Smooth muscle cell (in vitro differentiated cells): ENCODE results near the gene FABP7. TPM values are rescaled to one million over a fixed set of nuclear protein-coding genes. Genes with fewer than 3 reads are reported as not detected.
"Not testable (repeated sequence)": the region's sequence is repeated elsewhere in the genome, so short reads cannot be mapped to it uniquely, and the experiment has no call there.

Experiments
- DNase-seq: peaks from one replicate; lab custom pipeline; 2025; ENCODE audit not compliant: unreplicated experiment; lab: John Stamatoyannopoulos, UW
- H2AFZ ChIP-seq: fragments of 200-600 bp; sonication (generic); 2 replicates; pipeline ENCODE4 v1.6.0; 2016; ENCODE audit warnings: antibody characterized with exemption, low read depth, mild to moderate bottlenecking
- H3F3A ChIP-seq: fragments of 200-600 bp; sonication (generic); 2 replicates; pipeline ENCODE4 v1.6.0; 2017; ENCODE audit warnings: antibody characterized with exemption, low read depth
- H3K27ac ChIP-seq: fragments of 200-600 bp; sonication (generic); 2 replicates; pipeline ENCODE4 v1.5.1; 2016; ENCODE audit warnings: low read depth, mild to moderate bottlenecking
- H3K27me3 ChIP-seq: fragments of 200-600 bp; sonication (generic); 2 replicates; pipeline ENCODE4 v1.6.1; 2016; ENCODE audit warnings: low read depth, mild to moderate bottlenecking
- H3K36me3 ChIP-seq: fragments of 200-600 bp; sonication (generic); 2 replicates; pipeline ENCODE4 v1.5.1; 2016; ENCODE audit warnings: low read depth
- H3K4me1 ChIP-seq: fragments of 200-600 bp; sonication (generic); 2 replicates; pipeline ENCODE4 v1.5.1; 2016; ENCODE audit warnings: low read depth
- H3K4me2 ChIP-seq: fragments of 200-600 bp; sonication (generic); 2 replicates; pipeline ENCODE4 v1.6.0; 2016; ENCODE audit warnings: mild to moderate bottlenecking
- H3K4me3 ChIP-seq: fragments of 200-600 bp; sonication (generic); 2 replicates; pipeline ENCODE4 v1.5.1; 2016; ENCODE audit warnings: mild to moderate bottlenecking
- H3K79me2 ChIP-seq: fragments of 200-600 bp; sonication (generic); 2 replicates; pipeline ENCODE4 v1.6.0; 2016; ENCODE audit warnings: low read depth, mild to moderate bottlenecking
- H3K9ac ChIP-seq: fragments of 200-600 bp; sonication (generic); 2 replicates; pipeline ENCODE4 v1.6.0; 2016; ENCODE audit warnings: low read depth
- H3K9me3 ChIP-seq: fragments of 200-600 bp; sonication (generic); replicated peaks from 2 replicates; pipeline ENCODE4 v1.5.1; 2016; ENCODE audit warnings: low read depth
- H4K20me1 ChIP-seq: fragments of 200-600 bp; sonication (generic); 2 replicates; pipeline ENCODE4 v1.6.0; 2016; ENCODE audit warnings: low read depth
- WGBS: methylation state at CpG from one replicate; pipeline ENCODE4 v1.1.7; 2016; ENCODE audit warnings: low lambda C conversion rate; 5-methylcytosine and 5-hydroxymethylcytosine counted together
- polyA plus RNA-seq: library from polyadenylated mRNA; unstranded; fragments of >200 nt; fragmentation: Nextera tagmentation; extraction: Ambion mirVana; gene quantifications from 2 replicates; pipeline ENCODE4 v1.2.1, GENCODE V29; 2016
- total RNA-seq: library from RNA; depleted of rRNA; stranded (reverse); fragments of >200 nt; gene quantifications from 2 replicates; pipeline ENCODE4 v1.2.3, GENCODE V29; 2014
- TF ChIP-seq, protein P1 (sequence below): fragments of 200-600 bp; sonication (generic); IDR thresholded peaks from 2 replicates; pipeline ENCODE4 v1.5.1; 2017; ENCODE audit warnings: borderline replicate concordance, mild to moderate bottlenecking, antibody characterized with exemption; ENCODE audit not compliant: insufficient read depth, poor library complexity, severe bottlenecking

The FABP7 gene
- total and polyA plus RNA-seq, 2 experiments from 2014 or later: not detected

GRCh38 chr6:122740091-122740490, 39.4 kb upstream of the FABP7 start:
- Histone ChIP-seq H3F3A (no peaks in the 10 kb centered on the region), H3K9me3 (no peaks in the 10 kb centered on the region), H3K4me2 (no peak overlapping the region), H3K4me3 (no peak overlapping the region), H2AFZ (no peak overlapping the region), H3K9ac (no peak overlapping the region), H4K20me1 (no peaks in the 10 kb centered on the region), H3K27me3 (no peaks in the 10 kb centered on the region), H3K36me3 (no peaks in the 10 kb centered on the region), H3K27ac (no peak overlapping the region), H3K4me1 (peaks cover 10% of the 10 kb centered on the region), H3K79me2 (no peaks in the 10 kb centered on the region)
- WGBS: 97% methylated on average over 2 of the region's 2 CpGs
- TF ChIP-seq, protein P1, sequence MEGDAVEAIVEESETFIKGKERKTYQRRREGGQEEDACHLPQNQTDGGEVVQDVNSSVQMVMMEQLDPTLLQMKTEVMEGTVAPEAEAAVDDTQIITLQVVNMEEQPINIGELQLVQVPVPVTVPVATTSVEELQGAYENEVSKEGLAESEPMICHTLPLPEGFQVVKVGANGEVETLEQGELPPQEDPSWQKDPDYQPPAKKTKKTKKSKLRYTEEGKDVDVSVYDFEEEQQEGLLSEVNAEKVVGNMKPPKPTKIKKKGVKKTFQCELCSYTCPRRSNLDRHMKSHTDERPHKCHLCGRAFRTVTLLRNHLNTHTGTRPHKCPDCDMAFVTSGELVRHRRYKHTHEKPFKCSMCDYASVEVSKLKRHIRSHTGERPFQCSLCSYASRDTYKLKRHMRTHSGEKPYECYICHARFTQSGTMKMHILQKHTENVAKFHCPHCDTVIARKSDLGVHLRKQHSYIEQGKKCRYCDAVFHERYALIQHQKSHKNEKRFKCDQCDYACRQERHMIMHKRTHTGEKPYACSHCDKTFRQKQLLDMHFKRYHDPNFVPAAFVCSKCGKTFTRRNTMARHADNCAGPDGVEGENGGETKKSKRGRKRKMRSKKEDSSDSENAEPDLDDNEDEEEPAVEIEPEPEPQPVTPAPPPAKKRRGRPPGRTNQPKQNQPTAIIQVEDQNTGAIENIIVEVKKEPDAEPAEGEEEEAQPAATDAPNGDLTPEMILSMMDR: no peak
- no peak for DNase-seq

- WGBS: 85% methylated on average over 2 of the region's 2 CpGs
- no peaks in the 10 kb centered on the region for H3F3A ChIP-seq
- TF ChIP-seq, protein P1: no peak
- no peak overlapping the region for H2AFZ ChIP-seq
- DNase-seq: no peak
- no peak overlapping the region for H3K4me3 ChIP-seq
- H3K79me2 ChIP-seq: no peaks in the 10 kb centered on the region
- H3K4me2 ChIP-seq: no peak overlapping the region
- H4K20me1 ChIP-seq: no peaks in the 10 kb centered on the region
- peaks cover 1% of the 10 kb centered on the region for H3K4me1 ChIP-seq
- no peaks in the 10 kb centered on the region for H3K36me3 ChIP-seq
- no peaks in the 10 kb centered on the region for H3K27me3 ChIP-seq
- H3K9me3 ChIP-seq: no peaks in the 10 kb centered on the region
- H3K27ac ChIP-seq: no peak overlapping the region
- no peak overlapping the region for H3K9ac ChIP-seq
These were observed 38.6 kb upstream of the FABP7 start for GRCh38 chr6:122740936-122741335.

DNA sequence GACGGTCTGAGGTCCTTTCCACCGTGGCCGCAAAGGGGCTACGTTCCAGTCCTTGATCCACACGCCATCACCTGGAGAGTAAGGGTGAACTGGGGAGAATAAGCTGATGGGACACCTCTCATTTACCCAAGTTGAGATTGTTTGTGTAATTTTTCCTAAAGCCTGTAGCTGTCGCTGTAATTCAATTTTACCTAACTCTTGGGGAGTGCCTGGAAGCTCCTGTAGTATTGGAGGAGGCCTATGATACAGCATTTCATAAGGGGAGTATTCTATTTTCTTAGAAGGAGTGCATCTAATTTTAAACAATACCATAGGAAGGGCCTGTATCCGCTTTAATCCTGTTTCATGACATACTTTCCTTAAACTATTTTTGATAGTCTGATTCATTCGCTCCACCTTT, 35.3 kb upstream of the FABP7 start:
- WGBS: 31% methylated on average over 8 of the region's 8 CpGs
- H3F3A ChIP-seq, H3K9me3 ChIP-seq, H2AFZ ChIP-seq, H4K20me1 ChIP-seq, DNase-seq, H3K4me1 ChIP-seq, H3K36me3 ChIP-seq, H3K9ac ChIP-seq, H3K27me3 ChIP-seq, H3K4me2 ChIP-seq, H3K79me2 ChIP-seq, H3K27ac ChIP-seq, H3K4me3 ChIP-seq: not testable (repeated sequence)
- TF ChIP-seq, protein P1: peak; percentile 30

DNA sequence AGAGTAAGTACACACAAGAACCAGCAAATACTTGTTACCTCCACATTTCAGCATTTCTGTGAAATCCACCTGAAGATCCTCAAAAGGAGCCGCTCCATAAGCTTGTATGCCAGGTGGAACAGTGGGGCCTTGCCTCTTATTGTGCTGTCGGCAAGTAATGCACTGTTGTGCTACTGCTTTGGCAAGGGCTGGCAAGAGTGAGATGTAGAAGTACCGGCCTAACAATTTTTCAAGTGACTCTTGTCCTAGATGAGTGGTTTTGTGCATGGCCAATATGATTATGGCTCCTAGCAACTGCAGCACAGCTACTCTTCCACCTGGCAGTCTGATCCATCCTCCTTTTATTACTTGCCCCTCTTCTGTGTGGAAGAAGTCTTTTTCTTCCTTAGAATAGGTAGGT, 34.7 kb upstream of the FABP7 start:
- not testable (repeated sequence) for H3K4me2 ChIP-seq, H3K9ac ChIP-seq, H3K4me1 ChIP-seq, H3F3A ChIP-seq, H3K36me3 ChIP-seq, H2AFZ ChIP-seq, DNase-seq, H3K79me2 ChIP-seq, H4K20me1 ChIP-seq, H3K9me3 ChIP-seq, H3K27me3 ChIP-seq, H3K4me3 ChIP-seq, H3K27ac ChIP-seq
- 90% methylated on average over 3 of the region's 3 CpGs for WGBS
